CD4-positive, alpha-beta memory T cell (primary cell): ENCODE measurements around the gene ELAPOR2. TPM values are rescaled to one million over a fixed set of nuclear protein-coding genes. Genes with fewer than 3 reads are reported as not detected.
"Not testable (repeated sequence)": the region's sequence is repeated elsewhere in the genome, so short reads cannot be mapped to it uniquely, and the experiment has no call there.

Experiments used
- CTCF ChIA-PET: fragments of 350-600 bp; sonication (Branson Sonifier 250); formaldehyde crosslinking; loops from one replicate; lab custom pipeline; 2021; ENCODE audit warnings: inconsistent platforms; ENCODE audit not compliant: partially characterized antibody; lab: Charles Lee
- POLR2A ChIA-PET: fragments of 350-600 bp; sonication (Branson Sonifier 250); formaldehyde crosslinking; loops from one replicate; lab custom pipeline; 2021; ENCODE audit not compliant: partially characterized antibody; lab: Charles Lee
- DNase-seq, 5 donors: peaks; one replicate each; pipeline versions ENCODE4 v3.0.0 to v3.0.0-alpha.2; 2020 to 2022; ENCODE audit warnings: mixed read lengths in 1 of 5
- H3K27ac ChIP-seq: one replicate; pipeline ENCODE4 v1.7.0; 2013; ENCODE audit warnings: low read depth, low read length
- H3K27me3 ChIP-seq: 2 replicates; pipeline ENCODE4 v1.7.0; 2013; ENCODE audit warnings: mild to moderate bottlenecking, low read length, moderate library complexity; ENCODE audit not compliant: insufficient read depth
- H3K36me3 ChIP-seq: 2 replicates; pipeline ENCODE4 v1.7.0; 2013; ENCODE audit warnings: mild to moderate bottlenecking, low read length, moderate library complexity; ENCODE audit not compliant: insufficient read depth
- H3K4me1 ChIP-seq: 2 replicates; pipeline ENCODE4 v1.7.0; 2013; ENCODE audit warnings: mild to moderate bottlenecking, low read length, moderate library complexity; ENCODE audit not compliant: insufficient read depth
- H3K4me3 ChIP-seq, 2 donors: one replicate each; pipeline ENCODE4 v1.7.0; 2013; ENCODE audit warnings: low read length in 2 of 2, mild to moderate bottlenecking in 1 of 2
- H3K9me3 ChIP-seq, 2 donors: one replicate each; pipeline ENCODE4 v1.7.0; 2013; ENCODE audit warnings: low read length in 2 of 2, control low read depth in 1 of 2; ENCODE audit not compliant: control insufficient read depth in 1 of 2
- H3K27ac Mint-ChIP-seq, 7 donors: one replicate each; pipeline ENCODE4 v1.8.0; 2020 to 2021; ENCODE audit warnings: mixed read lengths in 7 of 7, mild to moderate bottlenecking in 6 of 7, inconsistent platforms in 3 of 7, moderate library complexity in 3 of 7
- H3K27me3 Mint-ChIP-seq, 2 donors: one replicate each; pipeline ENCODE4 v1.8.0; 2020 to 2021; ENCODE audit warnings: mixed read lengths in 2 of 2
- H3K36me3 Mint-ChIP-seq, 2 donors: one replicate each; pipeline ENCODE4 v1.8.0; 2020 to 2021; ENCODE audit warnings: mixed read lengths in 2 of 2, inconsistent platforms in 1 of 2, mild to moderate bottlenecking in 1 of 2
- H3K4me1 Mint-ChIP-seq, 4 donors: one replicate each; pipeline ENCODE4 v1.8.0; 2020 to 2021; ENCODE audit warnings: mixed read lengths in 4 of 4, mild to moderate bottlenecking in 1 of 4
- H3K4me3 Mint-ChIP-seq, 8 donors: one replicate each; pipeline ENCODE4 v1.8.0; 2020 to 2021; ENCODE audit warnings: mixed read lengths in 8 of 8, mild to moderate bottlenecking in 7 of 8, moderate library complexity in 6 of 8, inconsistent platforms in 3 of 8
- H3K9me3 Mint-ChIP-seq, 8 donors: one replicate each; pipeline ENCODE4 v1.8.0; 2020 to 2021; ENCODE audit warnings: mixed read lengths in 8 of 8, mild to moderate bottlenecking in 5 of 8, inconsistent platforms in 3 of 8, moderate library complexity in 1 of 8
- intact Hi-C: fragments of 100-400 bp; cut with micrococcal nuclease; formaldehyde crosslinking; loops from one replicate; pipeline ENCODE4 v1.15.1; 2023
- polyA plus RNA-seq, 2 donors: library from polyadenylated mRNA; unstranded; fragments of 300-500 nt; fragmentation: Illumina TruSeq; gene quantifications; one replicate each; pipeline ENCODE4 v1.2.3, GENCODE V29; 2021
- total RNA-seq, 2 experiments: library from RNA; stranded (reverse); gene quantifications; one replicate each; pipeline ENCODE4 v1.2.3, GENCODE V29; 2021

The ELAPOR2 gene
- total RNA-seq (10 to 100 TPM in 1 of 2 experiments, 1 to 10 TPM in 1; 8.8 to 11.8 TPM), polyA plus RNA-seq (10 to 100 TPM in 1 of 2 donors, 1 to 10 TPM in 1; 6.5 to 10.2 TPM)

- Histone ChIP-seq H3K36me3 (no peaks in the 10 kb centered on the region), H3K4me3 (peak within 1 kb of the TSS; percentile 59 to 70), H3K9me3 (no peaks in the 10 kb centered on the region), H3K27me3 (no peaks in the 10 kb centered on the region), H3K27ac (peak within 1 kb of the TSS; percentile 53), H3K4me1 (peaks cover 14% of the 10 kb centered on the region)
- POLR2A ChIA-PET: interaction anchor here (0.8 to 1.8 kb wide), 6 partner anchors 20 to 160 kb away, joined by 3 to 15 read pairs (median 8); partner anchors contain the start of genes DMTF1 and TMEM243
- intact Hi-C loops: loop anchor here (1.0 to 2.0 kb wide), 5 partner anchors 80 to 177 kb away; partner anchors contain the start of genes DMTF1 and TMEM243
- peak; percentile 81 to 83 (median 82) for DNase-seq
- Mint-ChIP-seq H3K4me1 (peaks cover 12 to 20% (median 15%) of the 10 kb centered on the region in 4 donors), H3K9me3 (no peaks in the 10 kb centered on the region), H3K27ac (peak within 1 kb of the TSS; percentile 45 to 93 (median 86)), H3K4me3 (peak within 1 kb of the TSS; percentile 83 to 91 (median 88)), H3K36me3 (peaks cover 0 to 2% of the 10 kb centered on the region in 2 donors), H3K27me3 (peaks cover 0 to 3% of the 10 kb centered on the region in 2 donors)
- CTCF ChIA-PET: interaction anchor here (0.6 to 4.5 kb wide), 12 partner anchors 9 to 132 kb away, joined by 3 to 10 read pairs (median 3); no protein-coding TSS in a partner anchor
Observed at GRCh38 chr7:87059525-87060287, at the start of gene ELAPOR2. Gene ELAPOR2 (minus strand): TSS chr7:87059654. CDS start chr7:87059513, 141 bp downstream.

GRCh38 chr7:87107949-87108776, 48.7 kb upstream of the ELAPOR2 start:
- CTCF ChIA-PET: no interaction called here
- H3K27ac ChIP-seq: no peak overlapping the region
- no peak for DNase-seq
- H3K4me1 ChIP-seq: no peaks in the 10 kb centered on the region
- Mint-ChIP-seq H3K9me3 (peaks cover 0 to 6% (median 1%) of the 10 kb centered on the region in 8 donors), H3K4me3 (no peak overlapping the region), H3K27ac (no peak overlapping the region), H3K27me3 (peaks cover 7 to 18% of the 10 kb centered on the region in 2 donors), H3K36me3 (peaks cover 0 to 3% of the 10 kb centered on the region in 2 donors), H3K4me1 (no peaks in the 10 kb centered on the region)
- no peak overlapping the region for H3K4me3 ChIP-seq
- peaks cover 4% of the 10 kb centered on the region for H3K27me3 ChIP-seq
- no peaks in the 10 kb centered on the region for H3K36me3 ChIP-seq
- POLR2A ChIA-PET: no interaction called here
- no peaks in the 10 kb centered on the region for H3K9me3 ChIP-seq
- intact Hi-C loops: no loop called here

- Histone ChIP-seq H3K27me3 (peaks cover 4% of the 10 kb centered on the region), H3K36me3 (no peaks in the 10 kb centered on the region), H3K27ac (no peak overlapping the region), H3K9me3 (no peaks in the 10 kb centered on the region), H3K4me3 (no peak overlapping the region), H3K4me1 (no peaks in the 10 kb centered on the region)
- H3K27ac Mint-ChIP-seq: no peak overlapping the region
- no peak for DNase-seq
- peaks cover 7 to 18% of the 10 kb centered on the region in 2 donors for H3K27me3 Mint-ChIP-seq
- peaks cover 0 to 4% (median 0%) of the 10 kb centered on the region in 8 donors for H3K9me3 Mint-ChIP-seq
- ChIA-PET POLR2A (no interaction called here), CTCF (no interaction called here)
- no peak overlapping the region for H3K4me3 Mint-ChIP-seq
- intact Hi-C loops: no loop called here
- H3K4me1 Mint-ChIP-seq: no peaks in the 10 kb centered on the region
- H3K36me3 Mint-ChIP-seq: peaks cover 0 to 3% of the 10 kb centered on the region in 2 donors
Observed at GRCh38 chr7:87106974-87107612, 47.6 kb upstream of the ELAPOR2 start.

GRCh38 chr7:87105401-87105800, 45.9 kb upstream of the ELAPOR2 start:
- Histone ChIP-seq H3K4me3 (no peak overlapping the region), H3K36me3 (no peaks in the 10 kb centered on the region), H3K9me3 (no peaks in the 10 kb centered on the region), H3K4me1 (no peaks in the 10 kb centered on the region), H3K27ac (no peak overlapping the region), H3K27me3 (peaks cover 4% of the 10 kb centered on the region)
- H3K36me3 Mint-ChIP-seq: peaks cover 0 to 3% of the 10 kb centered on the region in 2 donors
- CTCF ChIA-PET: no interaction called here
- H3K27ac Mint-ChIP-seq: peak overlapping the region in 1 of 7 donors; percentile 49
- DNase-seq: no peak
- H3K9me3 Mint-ChIP-seq: peaks cover 0 to 4% (median 0%) of the 10 kb centered on the region in 8 donors
- H3K4me3 Mint-ChIP-seq: no peak overlapping the region
- H3K4me1 Mint-ChIP-seq: no peaks in the 10 kb centered on the region
- POLR2A ChIA-PET: no interaction called here
- intact Hi-C loops: no loop called here
- H3K27me3 Mint-ChIP-seq: peaks cover 9 to 19% of the 10 kb centered on the region in 2 donors

- ChIA-PET CTCF (no interaction called here), POLR2A (no interaction called here)
- H3K27ac Mint-ChIP-seq: no peak overlapping the region
- Histone ChIP-seq H3K36me3 (no peaks in the 10 kb centered on the region), H3K4me3 (no peak overlapping the region), H3K4me1 (no peaks in the 10 kb centered on the region), H3K9me3 (no peaks in the 10 kb centered on the region), H3K27me3 (no peaks in the 10 kb centered on the region), H3K27ac (no peak overlapping the region)
- peaks cover 0 to 3% (median 0%) of the 10 kb centered on the region in 8 donors for H3K9me3 Mint-ChIP-seq
- H3K27me3 Mint-ChIP-seq: peaks cover 10 to 11% of the 10 kb centered on the region in 2 donors
- DNase-seq: no peak
- intact Hi-C loops: no loop called here
- peaks cover 0 to under 1% of the 10 kb centered on the region in 2 donors for H3K36me3 Mint-ChIP-seq
- no peaks in the 10 kb centered on the region for H3K4me1 Mint-ChIP-seq
- H3K4me3 Mint-ChIP-seq: no peak overlapping the region
Observed at GRCh38 chr7:87100326-87100725, 40.9 kb upstream of the ELAPOR2 start.

GRCh38 chr7:87097375-87097774, 37.9 kb upstream of the ELAPOR2 start:
- H3K36me3 Mint-ChIP-seq, H3K36me3 ChIP-seq, POLR2A ChIA-PET, H3K9me3 Mint-ChIP-seq, H3K27ac ChIP-seq, H3K4me1 ChIP-seq, intact Hi-C loops, H3K27ac Mint-ChIP-seq, H3K4me1 Mint-ChIP-seq, H3K4me3 ChIP-seq, DNase-seq, H3K4me3 Mint-ChIP-seq, H3K27me3 ChIP-seq, CTCF ChIA-PET, H3K9me3 ChIP-seq: not testable (repeated sequence)
- H3K27me3 Mint-ChIP-seq: peaks cover 10 to 13% of the 10 kb centered on the region in 2 donors
